ENCODE measurements around the gene GALNT12.

- TF ChIP-seq, protein P1, sequence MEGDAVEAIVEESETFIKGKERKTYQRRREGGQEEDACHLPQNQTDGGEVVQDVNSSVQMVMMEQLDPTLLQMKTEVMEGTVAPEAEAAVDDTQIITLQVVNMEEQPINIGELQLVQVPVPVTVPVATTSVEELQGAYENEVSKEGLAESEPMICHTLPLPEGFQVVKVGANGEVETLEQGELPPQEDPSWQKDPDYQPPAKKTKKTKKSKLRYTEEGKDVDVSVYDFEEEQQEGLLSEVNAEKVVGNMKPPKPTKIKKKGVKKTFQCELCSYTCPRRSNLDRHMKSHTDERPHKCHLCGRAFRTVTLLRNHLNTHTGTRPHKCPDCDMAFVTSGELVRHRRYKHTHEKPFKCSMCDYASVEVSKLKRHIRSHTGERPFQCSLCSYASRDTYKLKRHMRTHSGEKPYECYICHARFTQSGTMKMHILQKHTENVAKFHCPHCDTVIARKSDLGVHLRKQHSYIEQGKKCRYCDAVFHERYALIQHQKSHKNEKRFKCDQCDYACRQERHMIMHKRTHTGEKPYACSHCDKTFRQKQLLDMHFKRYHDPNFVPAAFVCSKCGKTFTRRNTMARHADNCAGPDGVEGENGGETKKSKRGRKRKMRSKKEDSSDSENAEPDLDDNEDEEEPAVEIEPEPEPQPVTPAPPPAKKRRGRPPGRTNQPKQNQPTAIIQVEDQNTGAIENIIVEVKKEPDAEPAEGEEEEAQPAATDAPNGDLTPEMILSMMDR (conservative IDR thresholded peaks at IDR 0.05) = peak; percentile 69
- no peak for TF ChIP-seq EZH2 (IDR thresholded peaks at IDR 0.05; ENCODE audit: low read depth)
Observed at GRCh38 chr9:98775831-98776441, 31.5 kb upstream of the GALNT12 start.

Data from PC-9 (cell line).